ENCODE data around the gene GLDC. TPM values are rescaled to one million over a fixed set of nuclear protein-coding genes. Genes with fewer than 3 reads are reported as not detected.
A peak's percentile ranks its signal among the peaks of the same experiment; 100 is the strongest.

The GLDC gene
- total and polyA plus RNA-seq, 12 donors, result 0.03 TPM; not detected in 11

DNA sequence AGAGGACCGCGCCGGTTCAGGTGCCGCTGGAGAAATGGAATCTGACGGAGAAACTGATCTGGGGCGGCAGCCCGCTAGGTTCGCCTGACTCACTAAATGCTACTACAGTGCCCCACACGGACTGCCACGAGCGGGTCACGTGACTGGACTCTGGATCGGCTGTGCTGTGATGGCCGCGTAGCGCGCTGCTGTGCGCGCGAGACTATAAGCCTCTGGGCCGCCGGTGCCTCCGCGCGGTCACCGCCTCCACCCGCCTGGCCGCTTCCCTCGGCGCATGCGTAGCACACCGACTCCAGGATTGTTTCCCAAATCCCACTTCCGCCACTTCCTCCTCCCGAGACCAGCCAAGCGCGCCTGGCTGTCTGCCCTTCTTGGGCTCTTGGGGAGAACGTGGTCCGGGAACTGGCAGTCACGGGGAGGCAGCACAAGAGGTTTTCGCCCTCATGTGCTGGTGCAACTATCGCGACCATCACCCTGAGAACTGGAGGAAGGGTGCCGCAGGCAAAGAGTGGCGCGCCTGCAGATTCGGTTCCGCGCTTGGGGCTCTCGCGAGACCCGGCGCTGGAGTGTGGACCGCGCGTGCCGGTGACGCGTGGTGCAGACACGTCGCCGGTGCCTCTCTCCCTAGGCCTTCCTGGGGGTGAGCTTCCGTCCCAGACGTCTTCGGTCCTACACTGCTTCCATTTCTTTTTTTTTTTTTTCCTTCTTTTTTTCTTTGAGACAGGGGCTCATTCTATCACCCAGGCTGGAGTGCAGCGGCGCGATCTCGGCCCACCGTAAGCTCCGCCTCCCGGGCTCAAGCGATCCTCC lies 35.8 kb upstream of the GLDC start:
- 0% methylated on average over 72 of the region's 72 CpGs for WGBS, 2 donors
- TF ChIP-seq, protein P1, sequence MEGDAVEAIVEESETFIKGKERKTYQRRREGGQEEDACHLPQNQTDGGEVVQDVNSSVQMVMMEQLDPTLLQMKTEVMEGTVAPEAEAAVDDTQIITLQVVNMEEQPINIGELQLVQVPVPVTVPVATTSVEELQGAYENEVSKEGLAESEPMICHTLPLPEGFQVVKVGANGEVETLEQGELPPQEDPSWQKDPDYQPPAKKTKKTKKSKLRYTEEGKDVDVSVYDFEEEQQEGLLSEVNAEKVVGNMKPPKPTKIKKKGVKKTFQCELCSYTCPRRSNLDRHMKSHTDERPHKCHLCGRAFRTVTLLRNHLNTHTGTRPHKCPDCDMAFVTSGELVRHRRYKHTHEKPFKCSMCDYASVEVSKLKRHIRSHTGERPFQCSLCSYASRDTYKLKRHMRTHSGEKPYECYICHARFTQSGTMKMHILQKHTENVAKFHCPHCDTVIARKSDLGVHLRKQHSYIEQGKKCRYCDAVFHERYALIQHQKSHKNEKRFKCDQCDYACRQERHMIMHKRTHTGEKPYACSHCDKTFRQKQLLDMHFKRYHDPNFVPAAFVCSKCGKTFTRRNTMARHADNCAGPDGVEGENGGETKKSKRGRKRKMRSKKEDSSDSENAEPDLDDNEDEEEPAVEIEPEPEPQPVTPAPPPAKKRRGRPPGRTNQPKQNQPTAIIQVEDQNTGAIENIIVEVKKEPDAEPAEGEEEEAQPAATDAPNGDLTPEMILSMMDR (IDR thresholded peaks at IDR 0.05), result peak in 1 of 9 donors; percentile 8
- intact Hi-C loops (cut with DNase I), result loop anchor here in 6 of 10 donors (1.0 to 10.0 kb wide), 7 partner anchors 23 to 267 kb away; partner anchors contain the start of genes KDM4C (in 5 of the 6) and UHRF2 (in 3 of the 6)

DNA sequence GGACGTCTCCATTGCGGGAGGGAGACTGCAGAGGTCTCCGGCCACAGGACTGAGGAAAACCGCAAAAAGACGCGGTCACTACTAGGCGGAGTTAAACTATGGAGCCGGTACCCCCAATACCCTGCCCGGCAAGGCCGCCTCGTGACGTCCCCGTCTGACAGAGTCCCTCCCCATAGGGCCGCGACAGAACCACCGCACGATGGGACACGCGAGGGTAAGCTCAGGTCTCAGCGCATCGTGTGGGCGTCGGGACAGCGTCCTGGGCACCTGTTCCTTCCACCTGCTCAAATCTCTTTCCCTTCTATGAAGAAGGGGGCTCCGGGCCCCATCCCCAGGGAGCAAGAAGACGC lies 35.2 kb upstream of the GLDC start:
- Histone ChIP-seq H3K36me3 (peaks cover 0 to 4% (median 0%) of the 10 kb centered on the region in 9 donors), H3K27ac (peak overlapping the region; percentile 74 to 99 (median 95)), H3K9me3 (no peaks in the 10 kb centered on the region), H3K4me1 (peaks cover 0 to 39% (median 10%) of the 10 kb centered on the region in 9 donors), H3K4me3 (peak overlapping the region; percentile 48 to 80 (median 69)), H3K27me3 (no peaks in the 10 kb centered on the region)
- peak; percentile 36 to 67 (median 58) for ATAC-seq
- DNase-seq, result peak; percentile 56 to 68
- intact Hi-C loops (cut with DNase I), result loop anchor here in 6 of 10 donors (1.0 to 10.0 kb wide), 7 partner anchors 24 to 266 kb away; partner anchors contain the start of genes KDM4C (in 5 of the 6) and UHRF2 (in 3 of the 6)
- WGBS, 2 donors, result 1% methylated on average over 26 of the region's 26 CpGs
- TF ChIP-seq, protein P1 (IDR thresholded peaks at IDR 0.05), result no peak

More for the DNA sequence above, 35.8 kb upstream of the GLDC start:
- Histone ChIP-seq H3K4me3 (peak overlapping the region; percentile 48 to 80 (median 69)), H3K27ac (peak overlapping the region; percentile 74 to 99 (median 95)), H3K36me3 (peaks cover 0 to 4% (median 0%) of the 10 kb centered on the region in 9 donors), H3K9me3 (no peaks in the 10 kb centered on the region), H3K27me3 (no peaks in the 10 kb centered on the region), H3K4me1 (peaks cover 0 to 39% (median 10%) of the 10 kb centered on the region in 9 donors)
- ATAC-seq (peak; percentile 97 to 99 (median 99)), DNase-seq (peak; percentile 95 to 97)

DNA sequence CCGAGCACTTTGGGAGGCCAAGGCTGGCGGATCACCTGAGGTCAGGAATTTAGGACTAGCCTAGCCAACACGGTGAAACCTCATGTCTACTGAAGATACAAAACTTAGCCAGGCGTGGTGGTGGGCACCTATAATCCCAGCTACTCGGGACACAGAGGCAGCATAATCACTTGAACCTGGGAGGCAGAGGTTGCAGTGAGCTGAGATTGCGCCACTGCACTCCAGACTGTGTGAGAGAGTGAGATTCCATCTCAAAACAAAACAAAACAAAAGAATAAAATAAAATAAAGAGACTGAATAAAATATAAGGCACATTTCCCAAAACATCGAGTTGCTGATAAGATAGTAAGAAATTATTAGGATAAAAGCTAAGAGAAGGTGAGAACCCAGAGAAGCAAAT lies 32.3 kb upstream of the GLDC start:
- H3K9me3 ChIP-seq, result no peaks in the 10 kb centered on the region
- 88% methylated on average over 7 of the region's 7 CpGs for WGBS, 2 donors
- H3K4me1 ChIP-seq, result peaks cover 0 to 19% (median 10%) of the 10 kb centered on the region in 9 donors
- no peaks in the 10 kb centered on the region for H3K27me3 ChIP-seq
- no peak for ATAC-seq
- no peak overlapping the region for H3K4me3 ChIP-seq
- intact Hi-C loops (cut with DNase I), result no loop called here
- DNase-seq, result no peak
- H3K27ac ChIP-seq, result no peak overlapping the region
- TF ChIP-seq, protein P1 (IDR thresholded peaks at IDR 0.05), result no peak
- H3K36me3 ChIP-seq, result no peaks in the 10 kb centered on the region

DNA sequence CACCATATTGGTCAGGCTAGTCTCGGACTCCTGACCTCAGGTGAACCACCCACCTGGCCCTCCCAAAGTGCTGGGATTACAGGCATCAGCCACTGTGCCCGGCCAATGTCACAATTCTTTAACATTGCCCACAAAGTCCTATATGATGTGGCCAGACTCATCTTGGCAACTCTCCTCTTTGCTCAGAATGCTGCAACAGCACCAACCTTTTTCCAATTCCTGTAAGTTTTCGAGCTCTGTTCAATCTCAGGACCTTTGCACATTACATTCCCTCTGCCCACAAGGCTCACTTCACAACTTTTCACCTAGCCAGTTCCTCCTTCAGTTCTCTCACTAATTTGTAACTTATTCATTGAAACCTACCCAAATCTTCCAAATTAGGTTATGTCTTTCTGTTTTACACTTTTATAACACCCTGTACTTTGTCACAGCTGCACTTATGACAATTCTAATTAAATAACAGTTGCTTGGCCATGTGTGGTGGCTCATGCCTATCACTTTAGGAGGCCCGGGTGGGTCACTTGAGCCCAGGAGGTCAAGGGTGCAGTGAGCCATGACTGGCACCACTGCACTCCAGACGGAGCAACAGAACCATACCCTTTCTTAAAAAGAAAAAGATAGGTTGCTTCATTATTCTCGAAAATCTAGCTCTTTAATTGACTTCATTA lies 30.9 kb upstream of the GLDC start:
- DNase-seq (no peak), ATAC-seq (no peak)
- no peaks in the 10 kb centered on the region for H3K27me3 ChIP-seq
- no peak overlapping the region for H3K27ac ChIP-seq
- H3K9me3 ChIP-seq, result no peaks in the 10 kb centered on the region
- H3K36me3 ChIP-seq, result no peaks in the 10 kb centered on the region
- 85 to 87% methylated on average over 6 of the region's 6 CpGs for WGBS, 2 donors
- H3K4me1 ChIP-seq, result peaks cover 0 to 11% (median 0%) of the 10 kb centered on the region in 9 donors
- intact Hi-C loops (cut with DNase I), result no loop called here
- TF ChIP-seq, protein P1 (IDR thresholded peaks at IDR 0.05), result no peak
- H3K4me3 ChIP-seq, result no peak overlapping the region
